NT2/D1 (cell line): ENCODE measurements around the gene OR4D9.
A peak's percentile ranks its signal among the peaks of the same experiment; 100 is the strongest.
"Not testable (repeated sequence)": the region's sequence is repeated elsewhere in the genome, so short reads cannot be mapped to it uniquely, and the experiment has no call there.

Experiments
- DNase-seq: peaks from one replicate; pipeline ENCODE4 v3.0.0-alpha.2; 2011; ENCODE audit warnings: low read depth, low spot score
- H3K27me3 ChIP-seq: 2 replicates; pipeline ENCODE4 v1.6.0; 2011; ENCODE audit warnings: mild to moderate bottlenecking; ENCODE audit not compliant: insufficient read length, insufficient read depth
- H3K36me3 ChIP-seq: 2 replicates; pipeline ENCODE4 v1.6.1; 2011; ENCODE audit warnings: mild to moderate bottlenecking, low read length, mixed read lengths; ENCODE audit not compliant: insufficient read depth, insufficient read length
- H3K4me1 ChIP-seq: 2 replicates; pipeline ENCODE4 v1.5.1; 2011; ENCODE audit not compliant: insufficient read depth, insufficient read length
- H3K4me3 ChIP-seq: 2 replicates; pipeline ENCODE4 v1.5.1; 2011; ENCODE audit warnings: low read depth; ENCODE audit not compliant: insufficient read length
- H3K9ac ChIP-seq: 2 replicates; pipeline ENCODE4 v1.6.0; 2011; ENCODE audit warnings: low read depth; ENCODE audit not compliant: insufficient read length
- H3K9me3 ChIP-seq: 2 replicates; pipeline ENCODE4 v1.5.1; 2011; ENCODE audit warnings: mild to moderate bottlenecking, low read length; ENCODE audit not compliant: insufficient read depth
- SUZ12 ChIP-seq: IDR thresholded peaks from 2 replicates; pipeline ENCODE4 v1.6.1; 2011; ENCODE audit not compliant: insufficient read length, insufficient read depth; ENCODE audit errors: extremely low read depth
- YY1 ChIP-seq: IDR thresholded peaks from 2 replicates; pipeline ENCODE4 v1.6.1; 2011; ENCODE audit not compliant: insufficient read length, insufficient read depth
- ZNF274 ChIP-seq: IDR thresholded peaks from 2 replicates; pipeline ENCODE4 v1.6.1; 2011; ENCODE audit warnings: mild to moderate bottlenecking, low read depth, low read length

OR4D9 gene

DNA sequence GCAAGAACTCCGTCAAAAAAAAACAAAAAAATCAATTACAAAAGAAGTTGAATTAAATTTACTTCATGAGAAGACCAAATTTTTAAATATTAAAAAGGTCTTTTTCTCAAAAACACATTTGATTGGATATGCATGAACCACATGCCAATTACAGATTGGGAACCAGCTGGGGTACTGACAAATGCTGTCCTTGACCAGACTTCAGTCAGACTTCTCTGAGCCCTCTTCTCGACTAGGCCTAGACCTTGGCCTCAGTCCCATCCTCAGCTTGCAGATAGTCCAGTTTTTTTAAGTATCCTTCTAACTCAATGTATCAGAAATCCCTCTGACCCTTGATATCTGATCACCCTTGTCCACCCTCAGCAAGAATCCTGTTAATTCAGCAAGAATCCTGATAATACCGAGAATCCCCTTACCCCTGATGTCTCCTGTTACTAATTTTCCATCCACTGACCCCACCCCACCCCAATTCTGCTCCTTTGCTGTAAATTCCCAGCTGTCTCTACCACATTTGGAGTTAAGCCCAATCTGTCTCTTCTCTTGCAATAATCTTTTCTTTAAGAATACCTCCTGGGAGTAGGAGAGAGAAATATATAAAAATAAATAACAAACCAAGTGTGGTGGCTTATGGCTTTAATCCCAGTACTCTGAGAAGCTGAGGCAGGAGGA is 30.9 kb downstream of the OR4D9 start:
- Histone ChIP-seq H3K27me3 (no peaks in the 10 kb centered on the region), H3K36me3 (no peaks in the 10 kb centered on the region), H3K9me3 (no peaks in the 10 kb centered on the region), H3K4me1 (no peaks in the 10 kb centered on the region), H3K4me3 (no peak overlapping the region), H3K9ac (no peak overlapping the region)
- no peak for DNase-seq
- TF ChIP-seq YY1 (no peak), ZNF274 (no peak), SUZ12 (no peak)

DNA sequence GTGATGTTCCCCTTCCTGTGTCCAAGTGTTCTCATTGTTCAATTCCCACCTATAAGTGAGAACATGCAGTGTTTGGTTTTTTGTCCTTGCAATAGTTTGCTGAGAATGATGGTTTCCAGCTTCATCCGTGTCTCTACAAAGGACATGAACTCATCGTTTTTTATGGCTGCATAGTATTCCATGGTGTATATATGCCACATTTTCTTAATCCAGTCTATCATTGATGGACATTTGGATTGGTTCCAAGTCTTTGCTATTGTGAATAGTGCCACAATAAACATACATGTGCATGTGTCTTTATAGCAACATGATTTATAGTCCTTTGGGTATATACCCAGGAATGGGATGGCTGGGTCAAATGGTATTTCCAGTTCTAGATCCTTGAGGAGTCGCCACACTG is 32.4 kb downstream of the OR4D9 start:
- DNase-seq, H3K4me1 ChIP-seq, H3K4me3 ChIP-seq, H3K9ac ChIP-seq, H3K36me3 ChIP-seq, H3K9me3 ChIP-seq, H3K27me3 ChIP-seq: not testable (repeated sequence)

DNA sequence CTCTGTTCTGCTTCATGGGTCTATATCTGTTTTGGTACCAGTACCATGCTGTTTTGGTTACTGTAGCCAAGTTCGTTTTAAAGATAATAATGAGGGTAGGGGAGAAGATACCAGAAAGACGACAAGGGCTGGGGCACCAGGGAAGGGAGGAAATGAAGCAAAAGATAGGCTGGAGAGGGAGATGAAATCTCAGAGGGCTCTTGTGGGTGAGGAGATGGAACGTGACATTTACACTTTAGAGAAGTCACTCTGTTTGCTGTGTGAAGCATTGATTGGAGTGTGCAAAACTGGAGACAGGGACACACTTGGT is 33.5 kb downstream of the OR4D9 start:
- Histone ChIP-seq H3K4me3 (no peak overlapping the region), H3K27me3 (no peaks in the 10 kb centered on the region), H3K9ac (no peak overlapping the region), H3K4me1 (no peaks in the 10 kb centered on the region), H3K9me3 (no peaks in the 10 kb centered on the region), H3K36me3 (no peaks in the 10 kb centered on the region)
- no peak for TF ChIP-seq SUZ12
- no peak for TF ChIP-seq ZNF274
- no peak for DNase-seq

- no peak for DNase-seq
- Histone ChIP-seq H3K4me3 (no peak overlapping the region), H3K36me3 (no peaks in the 10 kb centered on the region), H3K4me1 (no peaks in the 10 kb centered on the region), H3K9me3 (no peaks in the 10 kb centered on the region), H3K27me3 (no peaks in the 10 kb centered on the region), H3K9ac (no peak overlapping the region)
- TF ChIP-seq SUZ12 (no peak), ZNF274 (no peak), YY1 (no peak)
Measured at GRCh38 chr11:59545179-59546020, 34.1 kb downstream of the OR4D9 start.

GRCh38 chr11:59547605-59548308 is 36.4 kb downstream of the OR4D9 start:
- not testable (repeated sequence) for H3K4me3 ChIP-seq, DNase-seq, H3K4me1 ChIP-seq, H3K36me3 ChIP-seq, H3K9me3 ChIP-seq, H3K27me3 ChIP-seq, H3K9ac ChIP-seq

GRCh38 chr11:59548309-59548656 is 36.9 kb downstream of the OR4D9 start:
- Histone ChIP-seq H3K9me3 (no peaks in the 10 kb centered on the region), H3K27me3 (no peaks in the 10 kb centered on the region), H3K36me3 (no peaks in the 10 kb centered on the region), H3K9ac (no peak overlapping the region), H3K4me3 (no peak overlapping the region), H3K4me1 (no peaks in the 10 kb centered on the region)
- TF ChIP-seq ZNF274 (no peak), YY1 (no peak), SUZ12 (no peak)
- no peak for DNase-seq

DNA sequence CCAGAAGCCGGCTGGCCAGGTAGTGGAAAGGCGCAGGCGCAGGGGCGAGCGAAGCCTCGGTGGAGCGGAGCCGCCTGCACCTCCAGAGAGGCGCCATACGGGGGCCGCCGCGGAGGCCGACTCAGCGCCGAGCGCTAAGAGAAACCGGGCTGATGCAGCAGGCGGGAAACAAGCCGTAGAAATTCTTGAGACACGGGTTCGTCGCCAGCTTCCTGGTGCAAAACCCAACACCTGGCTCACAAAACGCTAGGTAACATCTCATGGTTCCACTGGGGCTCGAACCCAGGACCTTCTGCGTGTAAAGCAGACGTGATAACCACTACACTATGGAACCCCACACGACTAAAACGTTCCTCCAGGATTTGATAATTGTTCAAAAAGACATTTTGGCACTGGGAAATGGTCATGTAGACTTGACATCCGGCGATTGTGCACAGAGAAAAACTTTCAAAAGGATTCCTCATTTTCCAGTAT is 39.1 kb downstream of the OR4D9 start:
- TF ChIP-seq ZNF274 (no peak), YY1 (no peak), SUZ12 (no peak)
- H3K36me3 ChIP-seq: no peaks in the 10 kb centered on the region

More for the DNA sequence above, 39.1 kb downstream of the OR4D9 start:
- H3K4me1 ChIP-seq: peaks cover 2% of the 10 kb centered on the region
- H3K27me3 ChIP-seq: no peaks in the 10 kb centered on the region
- peak overlapping the region; percentile 71 for H3K9ac ChIP-seq
- DNase-seq: peak; percentile 95
- H3K9me3 ChIP-seq: no peaks in the 10 kb centered on the region
- H3K4me3 ChIP-seq: peak overlapping the region; percentile 51
